Fibroblast of skin of back (primary cell): ENCODE results near the gene RASSF8.

Source experiments
- DNase-seq: peaks from one replicate; pipeline ENCODE4 v3.0.0-alpha.2; 2013

The RASSF8 gene

DNA sequence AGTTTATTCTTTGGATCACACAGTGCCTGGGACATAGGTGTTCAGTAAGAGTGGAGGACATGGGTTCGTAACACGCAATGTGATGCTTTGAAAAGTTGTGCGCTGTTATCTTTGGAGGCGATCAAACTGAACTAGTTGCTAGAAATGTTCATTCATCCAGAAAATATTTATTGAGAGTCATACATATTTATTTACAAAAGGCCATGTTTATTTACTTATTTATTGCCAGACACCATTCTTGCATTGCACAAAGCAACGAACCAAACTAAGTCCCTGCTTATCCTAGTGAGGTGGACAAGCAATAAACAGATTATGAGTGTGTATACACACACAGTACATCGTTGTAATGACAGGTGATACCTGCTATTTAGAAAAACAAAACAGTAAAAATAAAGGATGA, 153.8 kb downstream of the RASSF8 start:
- DNase-seq: no peak

DNA sequence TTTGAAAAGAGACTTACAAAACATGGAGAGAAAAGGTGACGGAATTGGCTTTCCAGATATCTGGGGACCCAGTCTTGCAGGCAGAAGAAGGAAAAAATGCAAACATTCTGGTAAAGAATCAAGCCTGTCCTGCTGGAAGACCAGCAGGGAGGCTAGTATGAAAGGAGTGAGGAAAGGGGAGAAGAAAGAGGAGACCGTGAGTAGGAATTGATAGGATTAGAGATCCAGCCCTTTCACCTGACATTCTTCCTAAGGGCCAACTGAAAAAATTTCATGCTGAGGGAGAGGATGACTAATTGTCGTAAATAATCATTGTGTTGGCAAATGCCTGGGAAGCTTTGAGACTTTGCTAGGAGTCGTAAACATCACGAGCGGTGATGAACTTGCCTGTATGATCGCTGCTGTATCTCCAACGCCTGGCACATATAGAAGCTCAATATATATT, 154.2 kb downstream of the RASSF8 start:
- DNase-seq: no peak

GRCh38 chr12:26113181-26113654, 154.7 kb downstream of the RASSF8 start:
- DNase-seq: no peak

DNA sequence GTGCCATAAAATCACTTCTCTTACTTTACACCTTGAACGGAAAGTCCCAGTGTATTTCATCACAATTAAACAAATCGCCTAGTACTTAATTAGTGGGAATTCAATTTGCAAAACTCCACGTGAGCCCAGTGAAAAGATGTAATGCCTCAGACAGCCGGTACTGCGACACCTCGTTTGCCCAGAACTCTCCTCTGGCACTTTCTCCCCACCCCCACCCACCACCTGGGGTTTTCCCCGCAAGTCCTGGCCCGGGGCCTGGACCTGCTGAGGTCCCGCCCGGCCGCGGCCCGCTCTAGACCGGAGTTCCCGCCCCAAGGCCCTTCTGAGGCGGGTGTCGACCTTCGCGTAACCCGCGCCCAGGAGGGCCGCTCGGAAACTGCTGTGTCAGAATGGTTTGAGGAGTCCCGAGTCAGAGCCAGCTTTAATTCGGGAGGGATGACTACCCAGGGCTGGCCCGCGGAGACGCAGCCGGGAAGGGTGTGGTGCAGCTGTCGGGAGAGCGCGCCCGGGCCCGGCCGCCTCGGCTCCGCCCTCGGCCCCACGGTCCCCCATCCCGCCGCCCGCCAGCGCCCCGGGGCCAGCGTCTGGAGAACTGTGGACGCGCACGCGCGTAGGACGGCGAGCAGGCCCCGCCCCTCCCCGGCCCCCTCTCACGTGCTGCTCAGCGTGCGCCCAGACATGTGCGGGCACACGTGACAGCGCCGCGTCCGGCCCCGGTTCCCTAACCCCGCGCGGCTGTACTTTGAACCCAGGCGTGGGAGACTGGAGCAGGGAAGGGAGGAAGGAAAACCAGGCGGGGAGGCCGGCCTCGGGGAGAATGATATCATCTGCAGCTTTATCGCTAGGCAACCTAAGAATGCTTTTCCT, 155.6 kb downstream of the RASSF8 start:
- DNase-seq: peak; percentile 93

DNA sequence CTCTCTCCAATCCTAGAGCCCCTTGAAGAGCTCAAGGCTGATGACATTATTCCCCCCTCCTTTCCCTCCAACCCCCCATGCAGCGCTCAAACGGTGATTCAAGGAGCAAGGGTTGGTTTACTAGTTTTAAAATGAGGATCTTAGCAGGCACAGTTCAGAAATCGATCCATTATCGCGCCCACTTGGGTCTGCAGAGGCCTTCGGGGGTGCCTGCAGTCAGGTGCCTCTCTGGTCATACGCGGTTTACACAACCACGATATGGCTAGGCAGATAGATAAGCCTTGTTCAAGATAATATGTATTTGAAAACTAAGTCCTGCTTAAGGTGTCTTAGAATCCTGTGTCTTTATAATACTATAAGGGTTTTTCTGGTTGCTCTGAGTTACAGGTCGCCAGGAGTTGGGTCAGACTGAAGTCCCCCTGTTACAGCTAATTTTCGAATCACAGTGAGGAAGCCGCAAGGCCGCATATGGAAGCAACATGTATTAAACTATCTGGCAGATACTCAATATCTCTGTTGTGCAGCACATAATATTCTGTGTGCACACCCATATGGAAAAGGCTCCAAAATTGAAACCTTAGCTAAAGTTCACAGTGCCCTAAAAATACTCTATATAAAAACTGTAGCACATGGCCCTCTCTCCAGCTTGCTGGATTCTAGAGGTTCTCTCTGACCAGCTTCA, 156.4 kb downstream of the RASSF8 start:
- DNase-seq: no peak

- DNase-seq: no peak
Observed at GRCh38 chr12:26116829-26117715, 158.6 kb downstream of the RASSF8 start.

DNA sequence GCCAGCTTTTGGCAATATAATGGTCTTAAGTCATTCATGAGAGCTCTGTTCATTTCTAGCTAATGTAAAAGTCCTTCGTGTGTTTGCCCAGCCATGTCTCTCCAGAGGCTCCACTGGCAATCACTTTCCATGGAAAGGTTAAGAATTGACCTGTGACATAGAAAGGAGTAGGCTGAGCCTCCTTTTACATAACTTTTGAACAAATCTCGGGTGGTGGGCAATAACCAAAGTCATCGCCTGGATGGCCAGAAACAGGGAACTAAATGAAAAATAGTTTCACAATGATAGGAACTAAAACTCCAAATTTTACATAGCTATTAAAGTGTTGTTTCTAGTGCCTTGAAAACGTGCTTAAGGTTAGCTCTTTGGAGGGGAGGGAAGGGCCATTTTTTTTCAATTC, 159.8 kb downstream of the RASSF8 start:
- DNase-seq: no peak

GRCh38 chr12:26119391-26119989, 161.0 kb downstream of the RASSF8 start:
- peak; percentile 69 for DNase-seq

GRCh38 chr12:26120561-26121274, 162.2 kb downstream of the RASSF8 start:
- DNase-seq: no peak

GRCh38 chr12:26121323-26122060, 163.0 kb downstream of the RASSF8 start:
- no peak for DNase-seq

DNA sequence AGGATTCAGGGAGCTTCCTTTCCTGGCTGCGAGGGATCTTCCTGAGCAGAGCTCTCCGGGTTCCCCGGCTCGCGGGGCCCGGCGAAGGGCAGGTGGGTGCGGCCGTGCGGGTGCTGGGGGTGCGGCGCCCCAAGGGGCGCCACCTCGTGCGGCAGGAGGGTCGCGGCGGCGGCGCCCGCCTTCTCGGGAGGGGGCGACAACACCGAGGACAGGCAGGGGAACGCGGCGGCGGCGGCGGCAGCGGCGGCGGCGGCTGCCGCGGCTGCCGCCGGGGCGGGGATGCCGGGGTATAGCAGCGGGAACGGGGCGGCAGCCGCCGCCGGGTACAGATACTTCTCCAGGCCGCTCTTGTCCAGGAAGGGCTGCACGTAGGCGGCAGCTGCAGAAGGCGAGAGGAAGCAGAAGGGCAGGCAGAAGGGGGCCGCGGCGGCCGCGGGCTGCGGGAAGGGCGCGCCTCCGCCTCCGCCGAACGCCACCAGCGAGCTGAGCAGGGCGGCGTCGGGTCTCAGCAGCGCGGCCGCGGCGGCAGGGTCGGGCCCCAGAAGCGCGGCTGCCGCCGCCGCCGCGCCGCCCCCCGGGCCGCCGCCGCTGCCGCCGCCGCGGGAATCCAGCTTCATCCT, 163.7 kb downstream of the RASSF8 start:
- DNase-seq: peak; percentile 39

- peak; percentile 63 for DNase-seq
Observed at GRCh38 chr12:26122681-26123481, 164.4 kb downstream of the RASSF8 start.

DNA sequence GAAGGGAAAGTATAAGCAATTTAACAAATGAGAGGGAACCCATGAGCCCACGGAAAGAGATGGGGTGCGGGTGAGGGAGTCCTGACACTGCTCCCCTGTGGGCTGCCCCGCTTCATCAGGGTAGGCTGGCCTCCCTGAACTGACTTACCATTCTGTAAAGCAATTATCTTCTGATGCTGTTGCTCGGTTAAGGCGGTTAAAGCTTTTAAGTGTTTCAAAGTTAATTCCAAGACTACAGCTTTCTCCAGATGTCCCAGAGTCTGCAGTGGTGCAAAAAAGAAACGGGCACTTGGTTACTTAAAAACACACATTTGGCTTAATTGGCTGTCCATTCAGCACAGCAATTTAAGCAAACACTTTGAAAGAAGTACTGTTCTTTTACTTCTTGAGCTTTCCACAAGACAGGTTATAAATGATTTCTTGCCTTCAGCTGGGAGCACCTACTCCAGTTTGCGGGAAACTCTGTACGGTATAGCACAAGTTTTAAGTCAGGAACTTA, 165.0 kb downstream of the RASSF8 start:
- DNase-seq: no peak

DNA sequence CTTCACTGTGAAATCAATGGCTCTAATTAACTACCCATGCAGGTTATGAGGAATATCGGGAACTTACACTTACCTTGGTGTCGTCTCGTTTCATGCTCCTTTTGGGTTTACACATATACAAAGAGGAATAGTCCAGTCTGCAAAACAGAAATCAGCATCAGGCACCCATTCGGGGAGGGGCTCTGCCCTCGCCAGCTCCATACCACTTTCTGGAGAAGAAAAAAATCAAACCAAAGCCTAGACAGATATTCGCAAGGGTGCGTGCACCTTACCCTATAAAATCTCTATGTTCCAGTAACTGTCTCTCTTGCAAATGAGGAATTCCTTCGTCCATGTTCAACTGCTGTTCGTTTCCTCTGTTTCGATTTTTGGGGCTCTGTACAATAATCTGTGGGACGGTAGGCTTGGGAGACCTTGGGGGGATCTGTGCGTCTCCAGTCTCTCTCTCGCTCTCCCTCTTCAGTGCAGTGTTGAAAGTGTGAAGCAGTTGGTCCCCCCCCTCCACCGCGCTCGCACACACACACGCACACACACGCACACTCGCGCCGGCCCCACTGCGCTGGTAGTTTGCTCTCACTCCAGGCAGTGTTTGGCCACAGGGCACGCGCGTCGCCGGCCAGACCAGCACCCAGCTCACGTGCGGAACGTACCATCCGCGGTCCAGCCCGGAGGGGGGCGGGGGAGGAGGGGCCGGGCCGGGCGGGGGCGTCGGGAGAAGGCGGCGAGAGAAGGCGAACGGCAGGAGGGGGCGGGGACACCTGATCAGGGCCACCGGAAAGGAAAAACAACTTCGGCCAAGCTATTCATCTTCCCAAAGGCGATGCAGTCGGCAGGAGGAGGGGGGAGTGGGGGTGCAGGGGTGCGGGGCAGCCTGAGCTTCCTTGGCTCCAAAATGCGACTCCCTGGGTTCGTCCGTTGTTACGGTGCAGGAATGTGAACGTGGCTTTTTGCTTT, 166.2 kb downstream of the RASSF8 start, which contains the start of gene BHLHE41:
Gene BHLHE41, minus strand, starts transcription at position 592 of the 954 bp plus-strand sequence. Its CDS starts 258 bp downstream, at position 334.
- DNase-seq: peak; percentile 58

GRCh38 chr12:26125400-26126339, 167.2 kb downstream of the RASSF8 start:
- DNase-seq: peak; percentile 81
